GM12878 (cell line): Measurements from ENCODE around the gene WNT11. TPM values are rescaled to one million over a fixed set of nuclear protein-coding genes. Genes with fewer than 3 reads are reported as not detected.

Source experiments
- ATAC-seq: fragments of 200-7000 bp; cut with Tn5 transposase; 3 replicates; pipeline ENCODE4 v1.9.1; 2020; ENCODE audit warnings: mild to moderate bottlenecking, moderate library complexity
- BruUV-seq: library from RNA; stranded (reverse); fragments of 400-500 nt; replicated peaks from 2 replicates; lab custom pipeline; 2021; lab: Mats Ljungman, UMichigan
- CTCF ChIA-PET: fragments of 300-600 bp; sonication (Branson Sonifier 250); formaldehyde crosslinking; extraction: SDS; loops from one replicate; lab custom pipeline; 2021; ENCODE audit warnings: inconsistent platforms; lab: Yijun Ruan, JAX
- POLR2A ChIA-PET: fragments of 350-600 bp; formaldehyde crosslinking; extraction: SDS; loops from one replicate; lab custom pipeline; 2021; ENCODE audit warnings: inconsistent platforms; lab: Charles Lee
- RAD21 ChIA-PET: fragments of 300-600 bp; sonication (Branson Sonifier 250); formaldehyde crosslinking; loops from one replicate; lab custom pipeline; 2023; ENCODE audit warnings: antibody characterized with exemption; ENCODE audit not compliant: unreplicated experiment; lab: Charles Lee
- SMC1A ChIA-PET: fragments of 300-600 bp; sonication (Branson Sonifier 250); formaldehyde crosslinking; loops from one replicate; lab custom pipeline; 2023; ENCODE audit not compliant: unreplicated experiment, uncharacterized antibody; lab: Charles Lee
- DNase-seq: peaks from one replicate; pipeline ENCODE4 v3.0.0-alpha.2; 2011; ENCODE audit warnings: low read depth, low spot score
- FAIRE-seq: peaks from 3 replicates; lab custom pipeline; 2011; peaks lifted over from hg19 to GRCh38; lab: Jason Lieb, UNC
- H2AFZ ChIP-seq: 2 replicates; pipeline ENCODE4 v1.6.0; 2011; ENCODE audit warnings: low read depth, low read length, control low read depth; ENCODE audit not compliant: control insufficient read depth
- H3K27ac ChIP-seq: 2 replicates; pipeline ENCODE4 v1.5.1; 2011; ENCODE audit warnings: control low read depth; ENCODE audit not compliant: control insufficient read depth, insufficient read depth
- H3K27me3 ChIP-seq, 2 experiments: replicated peaks in 1 of 2; 2 replicates each; pipeline versions ENCODE4 v1.6.0 to v1.6.1; 2011; ENCODE audit warnings: low read length in 1 of 2; ENCODE audit not compliant: control insufficient read depth in 2 of 2, insufficient read depth in 2 of 2
- H3K36me3 ChIP-seq, 2 experiments: 2 replicates each; pipeline ENCODE4 v1.5.1; 2011; ENCODE audit warnings: low read length in 1 of 2; ENCODE audit not compliant: control insufficient read depth in 2 of 2, insufficient read depth in 2 of 2
- H3K4me1 ChIP-seq: 2 replicates; pipeline ENCODE4 v1.6.1; 2011; ENCODE audit warnings: mild to moderate bottlenecking, low read length, moderate library complexity, mixed read lengths; ENCODE audit not compliant: control insufficient read depth, insufficient read depth
- H3K4me2 ChIP-seq: 2 replicates; pipeline ENCODE4 v1.6.0; 2011; ENCODE audit warnings: control low read depth; ENCODE audit not compliant: control insufficient read depth, insufficient read depth
- H3K4me3 ChIP-seq: fragments of 200-600 bp; sonication (generic); 2 replicates; pipeline ENCODE4 v1.5.1; 2016
- H3K79me2 ChIP-seq: 2 replicates; pipeline ENCODE4 v1.6.0; 2011; ENCODE audit warnings: low read length; ENCODE audit not compliant: control insufficient read depth, insufficient read depth
- H3K9ac ChIP-seq: 2 replicates; pipeline ENCODE4 v1.8.0; 2011; ENCODE audit warnings: low read length, control low read depth, mixed read lengths; ENCODE audit not compliant: control insufficient read depth, insufficient read depth
- H3K9me3 ChIP-seq: replicated peaks from 3 replicates; pipeline ENCODE4 v1.5.1; 2011; ENCODE audit warnings: mild to moderate bottlenecking, low read length; ENCODE audit not compliant: control insufficient read depth, insufficient read depth
- H4K20me1 ChIP-seq: 2 replicates; pipeline ENCODE4 v1.6.0; 2011; ENCODE audit not compliant: control insufficient read depth, insufficient read depth
- BACH1 ChIP-seq: fragments of 450-650 bp; IDR thresholded peaks from 2 replicates; pipeline ENCODE4 v1.6.1; 2017; ENCODE audit warnings: mild to moderate bottlenecking, borderline replicate concordance
- ESRRA ChIP-seq: IDR thresholded peaks from 2 replicates; pipeline ENCODE4 v1.6.1; 2012; ENCODE audit warnings: mild to moderate bottlenecking, low read length, improper control_type of control experiment
- GABPA ChIP-seq: IDR thresholded peaks from 2 replicates; pipeline ENCODE4 v1.6.1; 2014; ENCODE audit warnings: antibody characterized with exemption, low read depth, mild to moderate bottlenecking, inconsistent platforms
- IRF3 ChIP-seq: fragments of 450-650 bp; IDR thresholded peaks from 2 replicates; pipeline ENCODE4 v1.6.1; 2014; ENCODE audit warnings: mild to moderate bottlenecking
- MTA2 ChIP-seq: fragments of 450-650 bp; IDR thresholded peaks from 2 replicates; pipeline ENCODE4 v1.6.1; 2016; ENCODE audit warnings: low read depth, mild to moderate bottlenecking, moderate library complexity
- NFYB ChIP-seq: IDR thresholded peaks from 2 replicates; pipeline ENCODE4 v1.6.1; 2011; ENCODE audit warnings: low read depth, mild to moderate bottlenecking, low read length, improper control_type of control experiment, moderate library complexity; ENCODE audit not compliant: insufficient read depth
- NR2C2 ChIP-seq: IDR thresholded peaks from 2 replicates; pipeline ENCODE4 v1.6.1; 2011; ENCODE audit warnings: borderline replicate concordance, low read depth; ENCODE audit not compliant: control insufficient read depth, insufficient read length
- POLR2AphosphoS2 ChIP-seq: IDR thresholded peaks from 2 replicates; pipeline ENCODE4 v1.6.1; 2011; ENCODE audit warnings: low read depth, mild to moderate bottlenecking, low read length, improper control_type of control experiment, moderate library complexity
- RAD51 ChIP-seq: fragments of 450-650 bp; IDR thresholded peaks from 2 replicates; pipeline ENCODE4 v1.6.1; 2016; ENCODE audit warnings: moderate library complexity, mild to moderate bottlenecking, inconsistent platforms
- RCOR1 ChIP-seq: conservative IDR thresholded peaks from 2 replicates; pipeline ENCODE4 v1.6.1; 2012; ENCODE audit warnings: low read depth, low read length, improper control_type of control experiment
- TARDBP ChIP-seq: IDR thresholded peaks from 2 replicates; pipeline ENCODE4 v1.6.1; 2016; ENCODE audit warnings: borderline replicate concordance
- TBL1XR1 ChIP-seq: IDR thresholded peaks from 2 replicates; pipeline ENCODE4 v1.6.1; 2012; ENCODE audit warnings: low read depth, low read length, improper control_type of control experiment
- YY1 ChIP-seq: IDR thresholded peaks from 2 replicates; pipeline ENCODE4 v1.6.1; 2011; ENCODE audit warnings: low read depth, mild to moderate bottlenecking, low read length
- ZBTB33 ChIP-seq: fragments of 450-650 bp; IDR thresholded peaks from 2 replicates; pipeline ENCODE4 v1.6.1; 2017; ENCODE audit warnings: mild to moderate bottlenecking
- ZNF687 ChIP-seq: fragments of 450-650 bp; IDR thresholded peaks from 2 replicates; pipeline ENCODE4 v1.6.1; 2017; ENCODE audit warnings: mild to moderate bottlenecking, moderate library complexity
- ZZZ3 ChIP-seq: IDR thresholded peaks from 2 replicates; pipeline ENCODE4 v1.6.1; 2011; ENCODE audit warnings: low read depth; ENCODE audit not compliant: control insufficient read depth, insufficient read length
- WGBS: methylation state at CpG from one replicate; pipeline ENCODE4 v1.1.6; 2016; ENCODE audit warnings: low lambda C conversion rate; ENCODE audit not compliant: insufficient replicate concordance, insufficient coverage; ENCODE audit errors: missing lambda C conversion rate; 5-methylcytosine and 5-hydroxymethylcytosine counted together
- in situ Hi-C: fragments of 300-500 bp; cut with MboI; formaldehyde crosslinking; loops from 9 replicates; pipeline ENCODE4 v1.14.3; 2018; ENCODE audit warnings: mixed read lengths
- intact Hi-C: fragments of 100-400 bp; cut with micrococcal nuclease; formaldehyde crosslinking; loops from one replicate; pipeline ENCODE4 v1.14.2; 2022; ENCODE audit not compliant: unreplicated experiment
- polyA plus RNA-seq, 11 experiments: library from polyadenylated mRNA; depleted of rRNA in 4 of 11; unstranded in 6 of 11; stranded (reverse) in 5 of 11; fragments of >200 nt; fragmentation: Nextera tagmentation in 4 of 11; fragmentation: Illumina TruSeq in 1 of 11; extraction: Ambion mirVana in 4 of 11; extraction: Trizol in 1 of 11; gene quantifications; 1 replicate in 1 of 11; 2 replicates in 10 of 11; pipeline versions ENCODE4 v1.2.1 to v1.2.3, GENCODE V29; 2011 to 2016; ENCODE audit warnings: inconsistent platforms in 2 of 11, missing spikeins in 2 of 11, low read depth in 1 of 11
- total RNA-seq, 4 experiments: library from RNA; depleted of rRNA in 3 of 4; stranded (reverse); fragments of >200 nt in 3 of 4; fragmentation: Illumina TruSeq in 1 of 4; extraction: Trizol in 1 of 4; gene quantifications; 2 replicates each; pipeline versions ENCODE4 v1.2.1 to v1.2.3, GENCODE V29; 2013 to 2021

The WNT11 gene
- total and polyA plus RNA-seq, 10 of the 15 experiments (the other 5 are each of a cell fraction or from before 2014, with no cell fraction given): 0.05 to 0.19 TPM; not detected in 8

- ChIA-PET RAD21 (no interaction called here), SMC1A (no interaction called here), POLR2A (no interaction called here), CTCF (no interaction called here)
- in situ Hi-C loops (no loop called here), intact Hi-C loops (no loop called here)
- Histone ChIP-seq H3K27ac (no peak overlapping the region), H3K36me3 (no peaks in the 10 kb centered on the region), H3K79me2 (no peaks in the 10 kb centered on the region), H3K4me3 (no peak overlapping the region), H3K4me1 (no peaks in the 10 kb centered on the region), H3K4me2 (no peak overlapping the region), H3K27me3 (peaks cover 0 to 2% of the 10 kb centered on the region in 2 experiments; a peak in 2 of 4 replicates), H4K20me1 (peaks cover 3% of the 10 kb centered on the region; the same call in 1 of the 2 replicates), H3K9me3 (no peaks in the 10 kb centered on the region), H3K9ac (no peak overlapping the region), H2AFZ (no peak overlapping the region)
- FAIRE-seq (no peak), ATAC-seq (no peak), DNase-seq (no peak)
- BruUV-seq: no TSS peak
- WGBS: 28% methylated on average over 6 of the region's 6 CpGs
- TF ChIP-seq ESRRA (no peak), NR2C2 (no peak), GABPA (no peak), BACH1 (no peak), ZNF687 (no peak), TBL1XR1 (no peak), NFYB (no peak), RAD51 (no peak), ZZZ3 (no peak), TARDBP (no peak), MTA2 (no peak), POLR2AphosphoS2 (no peak), RCOR1 (no peak), ZBTB33 (no peak), YY1 (no peak), IRF3 (no peak)
Measured at GRCh38 chr11:76197332-76197731, 9.0 kb downstream of the WNT11 start.
